Neural progenitor cell (in vitro differentiated cells): ENCODE measurements around the gene KRT72.

Experiments used
- EZH2 ChIP-seq: fragments of 200-600 bp; sonication (generic); IDR thresholded peaks from 2 replicates; pipeline ENCODE4 v1.6.1; 2017; ENCODE audit warnings: antibody characterized with exemption, mild to moderate bottlenecking, moderate library complexity
- EZH2phosphoT487 ChIP-seq: fragments of 200-600 bp; sonication (generic); IDR thresholded peaks from 2 replicates; pipeline ENCODE4 v1.6.1; 2017; ENCODE audit warnings: antibody characterized with exemption
- TF ChIP-seq, protein P1 (sequence below): fragments of 200-600 bp; sonication (generic); IDR thresholded peaks from 2 replicates; pipeline ENCODE4 v1.5.1; 2017; ENCODE audit warnings: antibody characterized with exemption, mild to moderate bottlenecking

DNA sequence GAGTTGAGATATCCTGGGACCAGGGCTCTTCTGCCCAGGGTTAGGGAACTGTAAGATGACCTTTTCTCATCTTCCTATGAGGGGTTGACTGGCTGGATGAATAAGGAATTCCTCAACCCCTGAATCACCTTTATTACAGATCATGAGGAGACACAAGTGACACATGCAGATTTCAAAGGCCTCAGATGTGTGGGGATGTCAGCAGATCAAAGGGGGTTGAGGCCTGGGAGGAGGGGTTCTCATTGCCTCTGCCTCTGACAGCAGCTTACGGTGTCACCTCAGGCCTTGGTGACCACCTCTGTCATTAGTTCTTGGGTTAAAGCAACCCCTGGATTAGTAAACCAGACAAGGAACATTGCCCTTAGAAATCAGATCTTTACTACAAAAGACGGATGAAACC, 2.1 kb upstream of the KRT72 start:
- TF ChIP-seq, protein P1, sequence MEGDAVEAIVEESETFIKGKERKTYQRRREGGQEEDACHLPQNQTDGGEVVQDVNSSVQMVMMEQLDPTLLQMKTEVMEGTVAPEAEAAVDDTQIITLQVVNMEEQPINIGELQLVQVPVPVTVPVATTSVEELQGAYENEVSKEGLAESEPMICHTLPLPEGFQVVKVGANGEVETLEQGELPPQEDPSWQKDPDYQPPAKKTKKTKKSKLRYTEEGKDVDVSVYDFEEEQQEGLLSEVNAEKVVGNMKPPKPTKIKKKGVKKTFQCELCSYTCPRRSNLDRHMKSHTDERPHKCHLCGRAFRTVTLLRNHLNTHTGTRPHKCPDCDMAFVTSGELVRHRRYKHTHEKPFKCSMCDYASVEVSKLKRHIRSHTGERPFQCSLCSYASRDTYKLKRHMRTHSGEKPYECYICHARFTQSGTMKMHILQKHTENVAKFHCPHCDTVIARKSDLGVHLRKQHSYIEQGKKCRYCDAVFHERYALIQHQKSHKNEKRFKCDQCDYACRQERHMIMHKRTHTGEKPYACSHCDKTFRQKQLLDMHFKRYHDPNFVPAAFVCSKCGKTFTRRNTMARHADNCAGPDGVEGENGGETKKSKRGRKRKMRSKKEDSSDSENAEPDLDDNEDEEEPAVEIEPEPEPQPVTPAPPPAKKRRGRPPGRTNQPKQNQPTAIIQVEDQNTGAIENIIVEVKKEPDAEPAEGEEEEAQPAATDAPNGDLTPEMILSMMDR, result no peak
- TF ChIP-seq EZH2 (no peak), EZH2phosphoT487 (no peak)
